SIG-M5 treated with dmso at 0.1 percent for 504 hours (cell line): Measurements from ENCODE around the gene PRKRIP1.
A peak's percentile ranks its signal among the peaks of the same experiment; 100 is the strongest.
"Not testable (repeated sequence)": the region's sequence is repeated elsewhere in the genome, so short reads cannot be mapped to it uniquely, and the experiment has no call there.

ENCODE experiments used
- DNase-seq: peaks from one replicate; lab custom pipeline; 2025; ENCODE audit not compliant: unreplicated experiment; lab: John Stamatoyannopoulos, UW

PRKRIP1 gene

DNA sequence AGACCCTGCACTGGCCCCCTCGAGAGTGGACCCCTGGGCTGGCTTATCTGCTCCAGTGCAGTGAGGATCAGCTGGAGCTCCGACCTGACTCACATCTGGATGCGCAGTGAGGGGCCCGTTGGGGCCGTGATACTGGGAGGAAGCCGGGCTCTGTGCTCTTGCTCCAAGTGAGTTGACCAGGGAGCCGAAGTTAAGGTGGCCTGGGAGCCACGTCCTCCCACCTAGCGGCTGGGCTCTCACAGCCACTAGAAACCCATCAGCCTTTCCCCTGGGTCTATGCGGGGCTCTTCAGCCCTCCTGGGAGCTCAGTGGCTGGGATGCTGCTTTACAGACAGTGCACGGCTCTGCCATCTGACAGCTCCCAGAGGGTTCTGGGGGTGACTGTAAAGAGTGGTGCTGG lies 59.4 kb downstream of the PRKRIP1 start:
- DNase-seq: no peak

DNA sequence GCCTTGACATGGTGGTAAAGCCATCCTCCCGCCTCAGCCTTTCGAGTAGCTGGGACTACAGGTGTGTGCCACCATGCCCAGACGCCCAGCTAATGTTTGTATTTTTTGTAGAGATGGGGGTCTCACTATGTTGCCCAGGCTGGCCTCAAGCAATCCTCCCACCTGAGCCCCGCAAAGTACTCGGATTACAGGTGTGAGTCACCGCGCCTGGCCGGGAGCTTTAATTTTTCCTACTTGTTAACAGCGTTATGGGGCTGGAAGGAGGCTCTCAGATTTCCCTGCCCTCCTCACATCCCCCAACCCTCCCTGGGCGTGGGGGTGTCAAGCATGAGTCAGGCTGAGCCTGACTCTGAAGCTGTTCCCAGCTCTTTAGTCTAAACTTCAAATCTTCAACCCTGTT lies 60.2 kb downstream of the PRKRIP1 start:
- no peak for DNase-seq

DNA sequence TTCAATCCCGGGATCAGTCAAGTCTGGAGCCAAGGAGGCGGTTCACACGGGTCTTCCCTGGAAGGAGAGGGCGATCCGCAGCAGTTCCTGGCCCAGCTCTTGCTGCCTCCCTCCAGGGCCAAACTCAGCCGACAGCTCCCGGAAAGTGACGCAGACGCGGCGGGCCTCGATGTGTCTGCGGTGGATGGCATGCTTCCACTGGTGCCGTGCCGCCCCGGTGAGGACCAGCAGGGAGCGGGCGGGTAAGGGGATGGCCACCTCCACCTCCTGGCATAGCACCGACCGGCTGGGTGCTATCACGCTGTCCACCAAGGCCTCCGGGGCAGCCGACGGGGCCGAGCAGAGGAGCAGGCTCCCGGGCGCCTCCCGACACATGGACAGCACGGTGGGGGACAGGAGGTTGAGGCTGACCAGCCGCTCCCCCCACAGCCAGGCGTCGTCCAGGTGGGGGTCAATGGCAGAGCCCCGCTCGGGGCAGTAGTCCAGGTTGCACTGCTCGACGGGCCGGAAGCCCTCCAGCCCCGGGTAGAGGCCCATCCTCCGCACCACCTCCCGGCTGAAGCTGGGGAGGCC lies 61.3 kb downstream of the PRKRIP1 start:
- DNase-seq: no peak

DNA sequence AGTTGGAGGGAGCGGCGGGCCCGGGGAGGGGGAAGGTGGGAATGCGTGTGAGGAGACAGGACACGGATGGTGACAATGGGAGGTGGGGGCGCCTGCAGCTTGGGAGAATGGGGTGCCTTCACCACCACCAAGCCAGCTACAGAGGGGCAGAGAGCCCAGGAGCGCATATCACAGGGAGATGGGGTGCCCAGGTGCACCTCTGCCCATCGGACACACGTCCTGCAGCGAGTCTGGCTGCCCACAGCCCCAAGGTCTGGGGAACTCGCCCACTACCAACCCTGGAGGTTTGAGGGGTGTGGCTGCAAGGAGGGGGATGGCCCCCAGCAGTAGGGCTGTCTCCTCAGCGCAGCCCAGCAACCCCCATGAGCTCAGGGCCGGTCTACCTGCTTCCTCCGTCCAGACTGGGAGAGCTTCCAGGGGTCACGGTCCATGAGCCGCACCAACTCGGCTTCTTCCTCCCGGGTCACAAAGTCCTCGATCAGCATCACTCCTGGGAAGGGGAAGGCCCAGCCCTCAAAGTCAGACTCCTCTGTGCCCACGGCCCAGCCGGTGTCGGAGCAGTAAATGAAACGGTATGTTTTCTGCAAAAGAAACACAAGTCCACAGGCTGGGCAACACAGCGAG lies 63.2 kb downstream of the PRKRIP1 start:
- no peak for DNase-seq

GRCh38 chr7:102460467-102460866 lies 64.3 kb downstream of the PRKRIP1 start:
- DNase-seq: no peak

DNA sequence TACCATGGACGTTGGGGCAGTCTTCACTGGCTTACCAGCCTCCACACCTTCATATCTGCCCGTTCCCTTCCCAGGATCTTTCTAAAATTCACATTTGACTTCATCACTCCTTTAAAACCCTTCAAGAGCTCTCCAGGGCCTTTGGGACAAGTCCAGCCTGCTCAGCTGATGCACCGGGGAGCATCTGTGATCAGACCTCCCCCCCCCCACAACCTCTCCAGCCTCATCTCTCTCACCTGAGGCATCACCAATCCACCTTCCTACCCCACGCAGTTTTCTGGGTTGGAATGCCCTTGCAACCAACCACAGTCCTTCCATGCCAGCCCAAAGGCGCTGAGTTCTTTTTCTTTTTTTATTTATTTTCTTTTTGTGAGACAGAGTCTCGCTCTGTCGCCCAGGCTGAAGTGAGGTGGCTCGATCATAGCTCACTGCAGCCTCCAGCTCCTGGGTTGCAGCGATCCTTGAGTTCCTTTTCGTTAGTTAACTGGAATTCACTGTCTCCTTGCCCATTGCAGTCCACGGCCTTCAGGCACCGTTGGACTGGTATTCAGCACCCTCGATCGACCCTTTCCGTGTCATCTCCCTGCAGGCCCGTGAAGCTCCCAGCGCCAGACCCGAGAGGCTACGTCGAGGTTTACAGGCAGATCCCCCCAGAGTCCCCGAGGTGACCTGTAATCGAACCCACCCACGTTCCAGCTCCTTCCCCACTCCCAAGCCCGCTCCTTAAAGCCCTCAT lies 67.8 kb downstream of the PRKRIP1 start:
- no peak for DNase-seq

DNA sequence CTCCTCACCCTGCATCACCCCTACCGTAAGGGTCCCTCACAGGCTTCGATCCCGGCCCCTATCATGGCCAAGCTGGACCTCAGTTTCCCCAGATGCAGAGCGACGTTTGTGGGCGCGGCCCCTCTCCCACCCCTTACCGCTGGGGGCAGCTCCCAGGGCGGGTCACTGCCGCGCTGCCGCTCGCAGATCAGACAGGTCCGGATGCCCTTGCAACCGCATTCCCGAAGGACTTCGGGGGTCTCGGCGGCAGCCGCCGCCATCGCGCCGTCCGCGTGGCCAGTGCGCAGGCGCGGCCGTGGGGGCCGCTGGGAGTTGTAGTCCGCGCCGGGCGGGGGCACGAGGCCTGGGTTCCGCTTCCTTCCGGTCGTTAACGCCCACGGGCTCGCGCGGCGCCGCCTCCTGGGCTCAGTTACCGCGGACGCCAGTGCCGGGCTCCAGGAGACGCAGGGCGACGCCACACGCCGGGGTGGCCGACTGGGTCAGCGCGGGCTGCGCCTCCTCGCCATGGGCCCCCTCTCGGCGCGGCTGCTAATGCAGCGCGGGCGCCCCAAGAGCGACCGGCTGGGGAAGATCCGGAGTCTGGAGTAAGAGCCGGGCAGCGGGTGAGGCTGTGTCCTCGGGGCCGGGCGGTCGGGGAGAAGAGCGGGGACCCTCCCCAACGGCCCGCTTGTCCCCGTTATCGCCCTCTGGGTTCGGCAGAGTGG lies 68.6 kb downstream of the PRKRIP1 start, which contains the start of the genes ALKBH4 and LRWD1:
Gene ALKBH4 (minus strand): TSS at position 287 of the 704 bp plus-strand sequence. CDS start 27 bp downstream, at position 260.
Gene LRWD1 (plus strand): TSS at position 408 of the 704 bp plus-strand sequence. CDS start 97 bp downstream, at position 505.
- DNase-seq: peak; percentile 90

DNA sequence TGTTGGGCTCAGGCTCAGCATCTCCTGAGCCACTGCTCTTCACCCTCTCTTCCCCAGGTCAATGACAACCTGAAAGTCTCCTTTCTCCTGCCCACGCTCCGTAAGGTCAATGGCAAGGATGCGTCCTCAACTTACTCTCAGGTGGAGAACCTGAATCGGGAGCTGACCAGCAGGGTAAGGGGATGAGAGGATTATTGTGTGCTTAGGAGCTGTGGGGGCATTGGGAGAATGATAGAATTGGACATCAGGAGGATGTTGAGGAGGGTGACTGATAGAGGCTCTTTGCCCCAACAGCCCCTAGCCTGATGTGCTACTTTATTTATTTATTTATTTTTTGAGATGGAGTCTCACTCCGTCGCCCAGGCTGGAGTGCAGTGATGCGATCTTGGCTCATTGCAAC lies 69.9 kb downstream of the PRKRIP1 start:
- DNase-seq: no peak

DNA sequence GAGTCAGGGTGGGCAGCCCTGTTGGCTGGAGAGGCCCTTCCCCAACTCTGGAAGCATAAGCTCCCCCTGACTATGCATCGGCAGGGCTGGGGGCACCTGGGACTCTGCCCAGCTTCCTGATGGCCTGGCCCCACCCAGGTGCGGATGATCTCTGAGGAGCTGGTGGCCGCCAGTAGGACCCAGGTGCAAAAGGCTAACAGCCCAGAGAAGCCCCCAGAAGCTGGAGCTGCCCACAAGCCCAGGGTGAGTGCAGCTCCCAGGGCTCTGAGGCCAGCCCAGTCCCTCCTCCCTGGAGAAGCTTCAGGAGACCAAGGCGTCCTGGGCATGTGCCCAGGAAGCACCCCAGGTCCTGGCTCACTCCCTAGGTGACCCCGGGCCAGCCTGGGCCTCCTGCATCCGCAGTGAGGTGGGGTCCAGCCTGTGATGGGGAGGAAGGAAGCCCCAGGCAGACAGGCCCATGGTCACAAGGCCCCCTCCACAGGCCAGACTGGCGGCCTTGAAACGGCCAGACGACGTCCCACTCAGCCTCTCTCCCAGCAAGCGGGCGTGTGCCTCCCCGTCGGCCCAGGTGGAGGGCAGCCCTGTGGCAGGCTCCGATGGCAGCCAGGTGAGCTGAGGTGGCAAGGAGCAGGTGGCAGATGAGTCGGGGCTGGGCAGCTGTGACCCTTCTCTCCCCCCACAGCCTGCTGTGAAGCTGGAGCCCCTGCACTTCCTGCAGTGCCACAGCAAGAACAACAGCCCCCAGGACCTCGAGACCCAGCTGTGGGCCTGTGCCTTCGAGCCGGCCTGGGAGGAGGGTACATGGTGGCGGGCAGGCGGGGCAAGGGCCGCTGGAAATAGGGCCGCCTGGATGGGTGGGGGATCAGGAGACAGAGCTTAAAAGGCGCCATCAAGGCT lies 71.7 kb downstream of the PRKRIP1 start:
- no peak for DNase-seq

- no peak for DNase-seq
These were observed 72.6 kb downstream of the PRKRIP1 start for GRCh38 chr7:102468478-102469350.

GRCh38 chr7:102469351-102469971 lies 73.3 kb downstream of the PRKRIP1 start:
- DNase-seq: no peak

- DNase-seq: no peak
These were observed 74.0 kb downstream of the PRKRIP1 start for GRCh38 chr7:102469972-102470825.

DNA sequence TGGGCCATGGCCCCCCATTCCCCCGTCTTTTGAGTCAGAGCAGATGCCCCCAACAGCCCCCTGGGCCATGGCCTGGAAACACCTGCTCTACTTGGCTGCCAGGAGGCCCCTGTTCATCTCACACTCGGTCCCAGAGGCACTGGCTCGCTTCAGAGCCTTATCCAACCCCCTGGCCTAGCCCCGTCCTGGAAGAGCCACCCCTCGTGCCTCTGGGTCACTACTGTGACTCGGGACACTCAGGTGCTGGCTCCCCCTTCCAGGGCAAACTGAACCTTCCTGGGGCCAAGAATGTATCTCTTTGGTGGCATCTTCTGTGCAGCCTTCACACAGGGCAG lies 75.6 kb downstream of the PRKRIP1 start:
- DNase-seq: no peak

GRCh38 chr7:102472126-102473041 lies 76.2 kb downstream of the PRKRIP1 start:
- DNase-seq: no peak

DNA sequence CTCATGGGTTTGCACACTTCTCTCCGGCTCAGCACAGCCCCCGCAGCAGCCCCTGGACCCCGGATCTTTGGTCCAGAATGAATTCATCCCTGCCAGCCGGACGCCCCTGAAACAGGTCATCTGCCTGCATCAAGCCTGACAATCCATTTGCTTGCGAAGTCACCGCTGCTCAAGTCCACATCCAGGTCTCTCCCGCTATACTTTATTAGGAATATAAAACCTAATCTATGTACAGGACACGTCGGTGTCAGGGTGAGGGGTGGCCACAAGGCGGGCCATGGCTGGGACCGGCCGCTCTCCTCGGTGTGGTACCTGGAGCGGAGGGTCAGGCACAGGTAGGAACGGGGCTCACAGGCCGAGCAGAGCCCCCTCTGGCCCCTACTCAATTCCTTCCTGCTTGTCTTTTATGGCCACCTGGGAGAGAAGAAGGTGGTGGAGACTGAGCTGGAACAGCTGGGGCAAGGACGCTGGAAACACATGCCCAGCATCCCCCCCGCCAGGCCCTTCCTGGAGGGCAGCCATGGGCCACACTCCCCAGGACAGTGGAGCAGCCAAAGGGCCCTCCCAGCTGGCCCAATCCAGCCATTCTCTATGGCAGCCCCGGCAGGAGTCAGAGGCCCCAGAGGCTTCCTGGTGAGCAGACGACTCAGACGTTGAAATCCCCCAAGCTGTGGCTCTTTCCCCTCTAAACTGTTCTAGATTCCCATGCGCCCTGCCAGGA lies 77.3 kb downstream of the PRKRIP1 start:
- no peak for DNase-seq

GRCh38 chr7:102474116-102474515 lies 78.0 kb downstream of the PRKRIP1 start:
- not testable (repeated sequence) for DNase-seq
